ENCODE data around the gene STOML1.

The STOML1 gene, protein sequence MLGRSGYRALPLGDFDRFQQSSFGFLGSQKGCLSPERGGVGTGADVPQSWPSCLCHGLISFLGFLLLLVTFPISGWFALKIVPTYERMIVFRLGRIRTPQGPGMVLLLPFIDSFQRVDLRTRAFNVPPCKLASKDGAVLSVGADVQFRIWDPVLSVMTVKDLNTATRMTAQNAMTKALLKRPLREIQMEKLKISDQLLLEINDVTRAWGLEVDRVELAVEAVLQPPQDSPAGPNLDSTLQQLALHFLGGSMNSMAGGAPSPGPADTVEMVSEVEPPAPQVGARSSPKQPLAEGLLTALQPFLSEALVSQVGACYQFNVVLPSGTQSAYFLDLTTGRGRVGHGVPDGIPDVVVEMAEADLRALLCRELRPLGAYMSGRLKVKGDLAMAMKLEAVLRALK

DNA sequence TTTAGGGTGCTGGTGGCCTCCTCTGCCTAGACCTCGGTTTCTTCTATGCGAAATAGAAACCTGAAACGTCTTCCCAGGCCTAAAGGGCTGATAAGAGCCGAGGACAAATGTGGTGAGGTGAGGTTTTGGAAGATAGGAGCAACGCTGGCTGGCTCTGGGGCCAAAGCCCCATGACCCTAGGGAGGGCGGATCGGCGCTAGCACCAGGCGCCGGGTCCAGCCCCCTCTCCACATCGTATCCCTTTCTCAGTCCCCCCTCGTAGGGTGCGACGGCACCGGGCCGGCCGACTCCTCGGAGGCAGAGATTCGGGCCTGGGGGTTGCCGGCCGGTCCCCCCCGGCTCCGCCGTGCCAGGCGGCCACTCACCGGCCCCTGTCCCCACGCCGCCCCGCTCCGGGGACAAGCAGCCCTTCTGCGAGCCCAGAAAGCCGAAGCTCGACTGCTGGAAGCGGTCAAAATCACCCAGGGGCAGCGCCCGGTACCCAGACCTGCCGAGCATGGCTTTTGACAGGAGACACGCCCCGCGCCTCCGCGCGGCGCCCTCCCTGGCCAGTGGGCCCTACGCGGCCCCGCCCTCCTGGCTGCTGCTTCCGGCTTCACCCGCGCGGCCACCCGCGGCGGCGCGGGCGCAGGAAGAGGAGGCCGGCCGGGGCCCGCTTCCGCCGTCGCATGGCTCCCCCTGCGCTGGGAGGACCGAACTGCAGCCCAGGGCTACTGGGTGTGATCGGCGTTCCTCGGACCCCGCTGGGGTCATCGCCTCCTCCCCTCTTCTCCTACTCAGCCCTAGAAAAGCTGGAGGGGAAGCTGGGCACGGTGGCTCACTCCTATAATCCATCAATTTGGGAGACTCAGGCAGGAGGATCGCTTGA is at the start of gene STOML1:
TSS of gene STOML1 (minus strand) at position 570 of the 868 bp plus-strand sequence. CDS start at position 498, 72 bp downstream.
- Histone ChIP-seq H3K9me3 (ENCODE audit: control insufficient read depth in 5 of 5, low read length in 5 of 5) (no peaks in the 10 kb centered on the region), H3K36me3 (ENCODE audit: control insufficient read depth in 5 of 5, insufficient read depth in 5 of 5, low read length in 5 of 5) (peaks cover 0 to 7% (median 5%) of the 10 kb centered on the region in 5 donors), H3K27me3 (ENCODE audit: control insufficient read depth in 5 of 5, insufficient read depth in 4 of 5, low read length in 5 of 5) (no peaks in the 10 kb centered on the region), H3K4me1 (ENCODE audit: control insufficient read depth in 5 of 5, insufficient read depth in 5 of 5, low read length in 5 of 5) (peaks cover 23 to 95% (median 79%) of the 10 kb centered on the region in 5 donors), H3K27ac (ENCODE audit: low read depth, low read length) (peak within 1 kb of the TSS; percentile 97), H3K4me3 (ENCODE audit: low read depth in 1 of 5, low read length in 5 of 5) (peak within 1 kb of the TSS; percentile 63 to 75 (median 70)), H3K9ac (ENCODE audit: low read length in 5 of 5) (peak within 1 kb of the TSS; percentile 86 to 94 (median 91))

DNA sequence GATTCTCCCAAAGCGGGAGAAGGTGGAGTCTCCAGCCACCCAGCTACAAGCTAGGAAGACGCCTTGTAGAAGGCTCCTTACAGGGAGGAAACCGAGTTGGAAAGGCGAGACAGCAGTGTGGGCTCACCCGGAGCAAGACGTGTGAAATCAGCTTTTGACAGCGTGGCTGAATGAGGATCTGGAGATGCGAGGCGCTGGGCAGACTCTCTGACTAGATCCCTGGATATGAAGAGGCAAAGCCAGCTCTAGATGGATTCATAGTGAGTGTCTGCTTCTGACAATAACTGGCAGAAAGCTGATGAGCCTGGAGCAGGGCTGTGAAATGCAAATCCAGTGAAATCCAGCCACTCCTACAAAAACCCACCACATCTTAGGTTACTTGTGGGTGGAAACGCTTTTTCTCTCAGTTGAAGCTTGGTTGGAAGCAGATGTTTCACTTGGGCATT is 49.2 kb upstream of the STOML1 start:
- Histone ChIP-seq H3K36me3 (ENCODE audit: control insufficient read depth in 5 of 5, insufficient read depth in 5 of 5, low read length in 5 of 5) (peaks cover 0 to 60% (median 39%) of the 10 kb centered on the region in 5 donors), H3K9ac (ENCODE audit: low read length in 5 of 5) (no peak overlapping the region), H3K27me3 (ENCODE audit: control insufficient read depth in 5 of 5, insufficient read depth in 4 of 5, low read length in 5 of 5) (no peaks in the 10 kb centered on the region), H3K9me3 (ENCODE audit: control insufficient read depth in 5 of 5, low read length in 5 of 5) (no peaks in the 10 kb centered on the region), H3K4me1 (ENCODE audit: control insufficient read depth in 5 of 5, insufficient read depth in 5 of 5, low read length in 5 of 5) (peaks cover 20 to 86% (median 61%) of the 10 kb centered on the region in 5 donors), H3K4me3 (ENCODE audit: low read depth in 1 of 5, low read length in 5 of 5) (no peak overlapping the region), H3K27ac (ENCODE audit: low read depth, low read length) (peak overlapping the region; percentile 80)

DNA sequence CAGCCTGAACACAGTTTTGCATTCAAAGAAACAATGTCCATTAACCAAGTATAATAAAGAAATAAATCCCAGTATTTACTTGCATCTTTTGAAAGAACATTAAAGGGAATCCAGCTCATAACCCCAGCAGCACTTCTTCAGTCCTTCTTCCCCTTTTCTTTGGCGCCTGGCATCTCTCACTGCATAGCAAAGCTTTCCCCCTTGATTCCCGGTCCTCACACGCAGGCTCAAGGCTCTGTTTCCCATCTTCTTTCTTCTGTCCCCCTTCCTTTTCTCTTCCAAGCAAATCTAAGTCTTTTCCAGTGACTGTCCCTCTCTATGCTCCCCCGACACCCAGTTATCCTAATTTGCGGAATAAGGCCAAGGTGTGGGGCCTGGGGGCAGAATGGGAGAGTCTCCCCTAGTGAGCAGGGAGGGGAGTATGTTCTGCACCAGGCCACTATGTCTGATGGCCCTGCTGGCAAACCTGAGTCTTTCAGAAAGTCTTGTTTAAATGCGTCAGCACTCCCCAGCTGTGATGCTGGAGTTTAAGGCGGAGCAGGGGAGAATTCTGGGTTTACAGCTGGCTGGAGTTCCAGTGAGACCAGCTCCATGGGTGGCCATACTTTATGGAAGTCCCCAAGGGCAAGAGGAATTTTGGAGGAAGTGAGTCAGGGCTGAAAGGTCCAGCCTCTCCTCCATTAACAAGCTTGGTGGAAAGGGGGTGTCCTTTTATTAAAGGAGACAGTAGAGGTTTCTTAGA is 48.2 kb upstream of the STOML1 start:
- Histone ChIP-seq H3K9me3 (ENCODE audit: control insufficient read depth in 5 of 5, low read length in 5 of 5) (no peaks in the 10 kb centered on the region), H3K36me3 (ENCODE audit: control insufficient read depth in 5 of 5, insufficient read depth in 5 of 5, low read length in 5 of 5) (peaks cover 0 to 67% (median 49%) of the 10 kb centered on the region in 5 donors), H3K4me1 (ENCODE audit: control insufficient read depth in 5 of 5, insufficient read depth in 5 of 5, low read length in 5 of 5) (peaks cover 20 to 93% (median 60%) of the 10 kb centered on the region in 5 donors), H3K27ac (ENCODE audit: low read depth, low read length) (peak overlapping the region; percentile 80), H3K27me3 (ENCODE audit: control insufficient read depth in 5 of 5, insufficient read depth in 4 of 5, low read length in 5 of 5) (no peaks in the 10 kb centered on the region), H3K9ac (ENCODE audit: low read length in 5 of 5) (no peak overlapping the region), H3K4me3 (ENCODE audit: low read depth in 1 of 5, low read length in 5 of 5) (no peak overlapping the region)

DNA sequence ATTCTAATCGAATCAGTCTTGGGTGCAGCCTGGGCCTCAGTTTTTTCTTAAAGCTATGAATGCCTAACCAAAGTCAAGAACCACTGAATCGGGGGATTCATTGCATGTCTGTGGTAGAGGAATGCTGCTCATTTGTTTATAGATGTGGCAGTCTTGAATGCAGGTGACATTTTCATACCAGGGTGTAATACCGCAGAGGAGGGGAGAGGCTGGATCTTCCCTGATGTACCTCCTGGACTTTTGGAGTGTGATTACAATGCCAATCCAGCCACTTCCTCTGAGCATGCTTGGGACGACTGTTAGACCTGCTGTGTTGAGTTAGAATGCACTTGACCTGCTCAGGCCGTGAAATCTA is 47.5 kb upstream of the STOML1 start:
- H3K27ac ChIP-seq (ENCODE audit: low read depth, low read length), result no peak overlapping the region
- H3K9ac ChIP-seq (ENCODE audit: low read length in 5 of 5), result no peak overlapping the region
- peaks cover 0 to 69% (median 50%) of the 10 kb centered on the region in 5 donors for H3K36me3 ChIP-seq (ENCODE audit: control insufficient read depth in 5 of 5, insufficient read depth in 5 of 5, low read length in 5 of 5)
- H3K4me3 ChIP-seq (ENCODE audit: low read depth in 1 of 5, low read length in 5 of 5), result no peak overlapping the region
- peaks cover 20 to 89% (median 59%) of the 10 kb centered on the region in 5 donors for H3K4me1 ChIP-seq (ENCODE audit: control insufficient read depth in 5 of 5, insufficient read depth in 5 of 5, low read length in 5 of 5)
- H3K9me3 ChIP-seq (ENCODE audit: control insufficient read depth in 5 of 5, low read length in 5 of 5), result no peaks in the 10 kb centered on the region
- H3K27me3 ChIP-seq (ENCODE audit: control insufficient read depth in 5 of 5, insufficient read depth in 4 of 5, low read length in 5 of 5), result no peaks in the 10 kb centered on the region

DNA sequence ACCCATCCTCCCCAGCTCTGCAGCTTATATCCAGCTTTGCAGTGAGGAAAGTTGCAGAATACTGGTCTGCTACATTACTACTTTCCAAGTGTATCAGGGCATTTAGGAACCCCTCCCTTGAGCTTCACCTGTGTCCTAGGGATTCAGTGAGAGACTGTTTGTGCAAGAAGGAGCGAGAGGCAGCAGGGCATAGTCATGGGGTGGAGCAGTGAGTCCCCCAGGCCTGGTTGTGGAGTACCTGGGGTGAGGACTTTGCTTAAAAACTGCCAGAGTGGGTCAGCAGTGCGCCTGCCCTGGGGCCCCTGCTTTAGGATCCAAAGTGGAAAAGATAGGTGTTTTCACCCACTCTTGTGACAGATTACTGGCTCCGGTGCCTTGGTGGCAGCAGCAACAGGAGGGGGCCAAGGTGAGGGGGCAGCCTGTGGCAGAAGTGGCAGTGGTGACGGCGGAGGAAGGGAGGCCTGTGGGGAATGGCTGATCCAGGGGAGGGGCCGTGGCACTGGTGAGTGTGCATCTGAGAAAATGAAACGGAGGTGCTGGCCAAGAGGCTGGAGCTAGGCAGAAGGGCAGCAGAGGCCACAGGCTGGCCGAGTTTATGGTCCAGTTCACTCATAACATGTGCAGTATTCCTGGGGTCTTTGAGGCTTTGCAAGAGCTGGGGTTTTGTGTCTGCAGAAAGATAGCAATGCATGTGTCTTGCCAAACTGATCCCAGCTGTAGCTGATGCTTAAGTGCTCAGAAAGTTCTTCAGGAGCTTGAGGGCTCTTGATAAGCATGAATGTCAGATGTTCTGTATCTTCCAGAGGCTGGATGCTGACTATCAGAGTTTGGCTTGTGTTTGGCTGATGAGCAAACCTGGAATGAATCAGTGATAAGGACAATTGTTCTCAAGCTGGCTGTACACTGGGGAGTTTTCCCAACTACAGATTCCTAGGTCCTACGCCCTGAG is 46.9 kb upstream of the STOML1 start:
- Histone ChIP-seq H3K4me3 (ENCODE audit: low read depth in 1 of 5, low read length in 5 of 5) (no peak overlapping the region), H3K27me3 (ENCODE audit: control insufficient read depth in 5 of 5, insufficient read depth in 4 of 5, low read length in 5 of 5) (no peaks in the 10 kb centered on the region), H3K4me1 (ENCODE audit: control insufficient read depth in 5 of 5, insufficient read depth in 5 of 5, low read length in 5 of 5) (peaks cover 19 to 82% (median 53%) of the 10 kb centered on the region in 5 donors), H3K9ac (ENCODE audit: low read length in 5 of 5) (peak overlapping the region in 1 of 5 donors; percentile 32), H3K27ac (ENCODE audit: low read depth, low read length) (peak overlapping the region; percentile 30), H3K36me3 (ENCODE audit: control insufficient read depth in 5 of 5, insufficient read depth in 5 of 5, low read length in 5 of 5) (peaks cover 0 to 69% (median 53%) of the 10 kb centered on the region in 5 donors), H3K9me3 (ENCODE audit: control insufficient read depth in 5 of 5, low read length in 5 of 5) (no peaks in the 10 kb centered on the region)

DNA sequence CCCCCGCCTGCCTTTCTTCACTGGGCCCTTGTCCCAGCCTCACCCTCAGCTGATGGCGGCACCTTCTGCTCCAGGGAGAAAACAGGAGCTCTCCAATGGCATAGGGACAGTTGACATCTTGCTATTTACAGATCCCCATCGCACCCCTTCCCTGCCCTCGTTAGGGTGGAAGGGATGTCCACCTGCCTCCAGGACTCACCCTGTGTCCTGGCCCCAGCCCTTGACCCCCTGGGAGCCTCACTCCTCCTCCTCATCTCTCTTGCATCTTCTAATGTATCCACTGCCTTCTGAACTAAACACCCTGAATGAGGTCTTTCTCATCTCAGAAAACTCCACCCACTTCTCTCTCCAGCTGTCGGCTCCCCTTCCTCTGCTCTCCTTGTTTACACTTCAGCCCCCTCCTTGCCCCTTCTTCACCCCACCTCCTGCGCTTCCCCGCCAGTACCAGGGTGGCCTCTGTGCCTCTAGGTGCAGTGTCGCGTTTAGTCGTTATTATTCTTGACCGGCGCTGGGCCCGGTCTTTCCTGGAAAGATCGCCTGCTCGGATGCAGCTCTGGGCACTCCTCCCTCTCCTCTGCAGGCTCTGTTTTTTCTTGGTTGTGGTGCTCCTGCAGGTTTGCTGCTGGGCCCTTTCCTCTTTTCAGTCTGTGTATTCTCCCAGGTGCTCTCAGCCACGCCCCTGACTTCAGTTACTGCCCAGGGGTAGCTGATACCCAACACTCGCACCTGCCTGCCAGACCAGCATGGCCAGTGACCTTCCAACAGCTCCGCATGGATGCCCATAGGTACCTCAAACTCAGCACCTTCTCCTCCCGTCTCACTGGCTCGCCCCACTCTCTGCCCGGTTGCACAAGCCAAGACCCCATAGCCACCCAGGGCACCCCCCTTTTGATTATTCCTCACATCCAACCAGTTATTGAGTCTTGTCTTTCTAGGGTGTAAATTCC is 45.3 kb upstream of the STOML1 start:
- Histone ChIP-seq H3K4me3 (ENCODE audit: low read depth in 1 of 5, low read length in 5 of 5) (no peak overlapping the region), H3K27me3 (ENCODE audit: control insufficient read depth in 5 of 5, insufficient read depth in 4 of 5, low read length in 5 of 5) (no peaks in the 10 kb centered on the region), H3K36me3 (ENCODE audit: control insufficient read depth in 5 of 5, insufficient read depth in 5 of 5, low read length in 5 of 5) (peaks cover 5 to 69% (median 57%) of the 10 kb centered on the region in 5 donors), H3K9ac (ENCODE audit: low read length in 5 of 5) (no peak overlapping the region), H3K9me3 (ENCODE audit: control insufficient read depth in 5 of 5, low read length in 5 of 5) (no peaks in the 10 kb centered on the region), H3K4me1 (ENCODE audit: control insufficient read depth in 5 of 5, insufficient read depth in 5 of 5, low read length in 5 of 5) (peaks cover 19 to 79% (median 51%) of the 10 kb centered on the region in 5 donors), H3K27ac (ENCODE audit: low read depth, low read length) (no peak overlapping the region)

DNA sequence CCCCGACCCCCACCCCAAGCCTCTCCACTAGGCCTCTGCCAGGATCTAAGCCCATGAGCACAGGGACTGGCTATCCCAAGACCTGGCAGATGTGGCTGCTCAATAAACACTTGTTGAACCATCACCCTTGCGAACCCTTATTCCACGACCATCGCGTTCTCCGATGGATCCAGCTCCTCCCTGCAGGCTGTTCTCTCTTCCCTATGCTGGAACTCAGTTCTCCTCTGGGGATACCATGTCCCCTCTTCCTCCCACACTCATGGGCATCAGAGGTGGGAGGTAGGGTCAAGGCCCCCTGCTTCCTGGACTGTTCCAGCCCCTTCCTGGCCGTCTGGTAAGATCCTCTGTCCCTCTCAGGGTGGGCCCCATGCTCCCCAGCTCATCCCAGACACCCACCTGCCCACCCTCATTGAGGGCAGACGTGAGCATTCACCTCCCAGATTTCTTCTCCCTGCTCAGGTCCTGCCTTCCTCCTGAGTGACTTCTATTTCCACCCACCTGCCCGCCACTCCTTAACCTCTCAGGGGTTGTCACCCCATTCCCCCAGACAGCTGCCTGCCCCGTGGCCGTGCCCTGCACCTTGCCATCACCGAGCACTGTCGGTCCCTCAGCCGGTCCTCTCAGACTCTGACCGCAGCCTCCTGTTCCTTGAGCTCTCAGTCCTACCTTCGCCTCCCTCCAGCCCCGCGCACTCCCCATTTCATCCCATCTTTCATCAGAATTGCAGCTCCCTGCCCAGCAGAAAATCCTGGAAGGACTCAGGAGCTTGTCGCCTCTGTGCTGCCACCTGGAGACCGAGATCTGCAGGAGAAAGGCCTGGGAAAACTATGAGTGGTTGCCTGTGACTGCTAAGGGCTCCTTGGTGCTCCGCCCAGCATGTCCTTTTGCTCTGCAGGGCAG is 44.4 kb upstream of the STOML1 start:
- no peaks in the 10 kb centered on the region for H3K27me3 ChIP-seq (ENCODE audit: control insufficient read depth in 5 of 5, insufficient read depth in 4 of 5, low read length in 5 of 5)
- peak overlapping the region in 1 of 5 donors; percentile 8 for H3K9ac ChIP-seq (ENCODE audit: low read length in 5 of 5)
- H3K36me3 ChIP-seq (ENCODE audit: control insufficient read depth in 5 of 5, insufficient read depth in 5 of 5, low read length in 5 of 5), result peaks cover 5 to 68% (median 54%) of the 10 kb centered on the region in 5 donors
- no peaks in the 10 kb centered on the region for H3K9me3 ChIP-seq (ENCODE audit: control insufficient read depth in 5 of 5, low read length in 5 of 5)
- no peak overlapping the region for H3K27ac ChIP-seq (ENCODE audit: low read depth, low read length)
- H3K4me1 ChIP-seq (ENCODE audit: control insufficient read depth in 5 of 5, insufficient read depth in 5 of 5, low read length in 5 of 5), result peaks cover 18 to 82% (median 52%) of the 10 kb centered on the region in 5 donors
- no peak overlapping the region for H3K4me3 ChIP-seq (ENCODE audit: low read depth in 1 of 5, low read length in 5 of 5)

All from subcutaneous abdominal adipose tissue (tissue), 5 donors.